GM23338 (cell line): ENCODE measurements around the gene PTPRZ1.

ENCODE experiments used
- EZH2 ChIP-seq: fragments of 200-600 bp; sonication (generic); IDR thresholded peaks from one replicate; pipeline ENCODE4 v1.8.0; 2017; ENCODE audit warnings: antibody characterized with exemption, mild to moderate bottlenecking, low read depth; ENCODE audit not compliant: unreplicated experiment
- EZH2phosphoT487 ChIP-seq: fragments of 200-600 bp; sonication (generic); IDR thresholded peaks from one replicate; pipeline ENCODE4 v1.8.1; 2018; ENCODE audit warnings: antibody characterized with exemption; ENCODE audit not compliant: unreplicated experiment
- JUNB ChIP-seq: IDR thresholded peaks from one replicate; pipeline ENCODE4 v1.6.1; 2016; ENCODE audit warnings: antibody characterized with exemption; ENCODE audit not compliant: unreplicated experiment
- NANOG ChIP-seq: IDR thresholded peaks from 2 replicates; pipeline ENCODE4 v1.6.1; 2016; ENCODE audit warnings: antibody characterized with exemption, borderline replicate concordance
- STAT1 ChIP-seq: IDR thresholded peaks from one replicate; pipeline ENCODE4 v1.6.1; 2016; ENCODE audit warnings: antibody characterized with exemption; ENCODE audit not compliant: unreplicated experiment
- TF ChIP-seq, protein P1 (sequence below), 2 experiments: fragments of 200-600 bp in 1 of 2; sonication (generic) in 1 of 2; conservative IDR thresholded peaks; 2 replicates each; pipeline versions ENCODE4 v1.5.1 to v1.6.1; 2016 to 2017; ENCODE audit warnings: antibody characterized with exemption in 2 of 2, low read depth in 2 of 2, mild to moderate bottlenecking in 2 of 2, moderate library complexity in 1 of 2

- TF ChIP-seq, protein P1, sequence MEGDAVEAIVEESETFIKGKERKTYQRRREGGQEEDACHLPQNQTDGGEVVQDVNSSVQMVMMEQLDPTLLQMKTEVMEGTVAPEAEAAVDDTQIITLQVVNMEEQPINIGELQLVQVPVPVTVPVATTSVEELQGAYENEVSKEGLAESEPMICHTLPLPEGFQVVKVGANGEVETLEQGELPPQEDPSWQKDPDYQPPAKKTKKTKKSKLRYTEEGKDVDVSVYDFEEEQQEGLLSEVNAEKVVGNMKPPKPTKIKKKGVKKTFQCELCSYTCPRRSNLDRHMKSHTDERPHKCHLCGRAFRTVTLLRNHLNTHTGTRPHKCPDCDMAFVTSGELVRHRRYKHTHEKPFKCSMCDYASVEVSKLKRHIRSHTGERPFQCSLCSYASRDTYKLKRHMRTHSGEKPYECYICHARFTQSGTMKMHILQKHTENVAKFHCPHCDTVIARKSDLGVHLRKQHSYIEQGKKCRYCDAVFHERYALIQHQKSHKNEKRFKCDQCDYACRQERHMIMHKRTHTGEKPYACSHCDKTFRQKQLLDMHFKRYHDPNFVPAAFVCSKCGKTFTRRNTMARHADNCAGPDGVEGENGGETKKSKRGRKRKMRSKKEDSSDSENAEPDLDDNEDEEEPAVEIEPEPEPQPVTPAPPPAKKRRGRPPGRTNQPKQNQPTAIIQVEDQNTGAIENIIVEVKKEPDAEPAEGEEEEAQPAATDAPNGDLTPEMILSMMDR (conservative IDR thresholded peaks at IDR 0.05; ENCODE audit: low read depth in 2 of 2), result no peak
- TF ChIP-seq NANOG (no peak), JUNB (no peak), EZH2phosphoT487 (no peak), STAT1 (no peak), EZH2 (no peak)
Measured at GRCh38 chr7:121914676-121915279, 41.8 kb downstream of the PTPRZ1 start.
